Skeletal muscle satellite cell (primary cell): ENCODE results near the gene SLC22A17. TPM values are rescaled to one million over a fixed set of nuclear protein-coding genes. Genes with fewer than 3 reads are reported as not detected.

Experiments
- H3K27me3 ChIP-seq: 2 replicates; pipeline ENCODE4 v1.7.0; 2013; ENCODE audit warnings: low read length; ENCODE audit not compliant: control insufficient read depth, insufficient read depth
- H3K36me3 ChIP-seq: 2 replicates; pipeline ENCODE4 v1.7.0; 2013; ENCODE audit warnings: mild to moderate bottlenecking, control low read depth, low read length; ENCODE audit not compliant: insufficient read depth
- H3K4me1 ChIP-seq: 2 replicates; pipeline ENCODE4 v1.7.0; 2013; ENCODE audit warnings: low read length; ENCODE audit not compliant: control insufficient read depth, insufficient read depth
- H3K4me2 ChIP-seq: 2 replicates; pipeline ENCODE4 v1.7.0; 2013; ENCODE audit warnings: mild to moderate bottlenecking, low read length
- H3K4me3 ChIP-seq: 2 replicates; pipeline ENCODE4 v1.7.0; 2013; ENCODE audit warnings: low read length
- H3K9ac ChIP-seq: 2 replicates; pipeline ENCODE4 v1.7.0; 2013; ENCODE audit warnings: mild to moderate bottlenecking, low read depth, low read length, moderate library complexity
- H3K9me3 ChIP-seq: replicated peaks from 2 replicates; pipeline ENCODE4 v1.7.0; 2013; ENCODE audit warnings: mild to moderate bottlenecking, control low read depth, low read length
- small RNA-seq: library from RNA; depleted of rRNA; stranded (forward); fragments of <200 nt; gene quantifications from one replicate; pipeline ENCODE3, GENCODE V24; 2012

The SLC22A17 gene

DNA sequence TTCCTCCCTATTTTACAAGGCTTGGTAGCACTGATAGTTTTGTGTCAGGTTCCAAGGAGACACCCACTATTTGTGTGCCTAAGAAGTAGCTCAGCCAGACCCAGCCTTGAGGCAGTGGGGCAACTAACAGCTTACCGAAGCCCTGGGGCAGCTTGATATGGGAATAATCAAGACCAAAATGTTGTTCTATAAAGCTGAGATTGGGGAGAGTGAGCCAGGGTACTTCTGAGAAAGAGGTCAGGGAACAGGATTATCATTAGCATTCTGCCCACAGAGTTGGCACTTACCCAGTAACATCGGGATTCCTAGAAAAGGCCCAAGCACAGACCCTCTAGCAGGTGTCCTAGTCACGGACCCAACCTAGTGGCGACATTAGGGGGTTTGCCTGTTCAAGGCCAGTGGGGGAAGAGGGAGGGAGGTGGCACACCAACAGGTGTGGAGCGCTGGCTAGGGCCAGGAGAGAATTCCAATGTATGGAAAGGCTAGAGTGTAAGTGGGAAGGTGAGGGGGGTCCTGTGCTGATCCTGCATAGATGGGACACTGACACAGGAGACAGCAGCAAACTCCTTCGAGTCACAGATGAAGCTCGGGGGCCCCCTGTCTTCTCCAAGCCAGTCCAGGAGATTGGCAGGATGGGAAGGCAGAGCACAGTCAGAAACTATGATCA is 54.9 kb downstream of the SLC22A17 start:
- Histone ChIP-seq H3K4me2 (no peak overlapping the region), H3K36me3 (no peaks in the 10 kb centered on the region), H3K27me3 (peaks cover 14% of the 10 kb centered on the region), H3K4me1 (peaks cover 27% of the 10 kb centered on the region), H3K9me3 (no peaks in the 10 kb centered on the region), H3K4me3 (no peak overlapping the region), H3K9ac (no peak overlapping the region)

DNA sequence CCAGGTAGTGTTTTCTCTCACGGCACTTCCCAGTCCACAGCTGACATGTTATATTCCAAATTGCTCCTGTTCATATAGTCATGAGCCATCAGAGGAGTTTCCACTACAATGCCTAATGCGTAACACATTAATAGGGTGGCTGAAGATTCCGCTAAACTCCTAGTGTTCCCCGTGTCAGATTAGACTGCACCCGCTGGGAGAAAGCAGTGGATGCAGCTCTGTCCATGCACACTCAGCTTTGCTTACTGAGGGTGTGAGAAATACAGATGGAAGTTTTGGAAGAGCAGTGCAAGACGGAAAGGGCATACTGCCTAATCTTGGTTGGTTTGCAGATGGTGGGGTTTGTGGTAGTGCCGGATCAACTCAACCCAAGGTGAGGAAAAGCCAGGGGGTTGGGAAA is 55.6 kb downstream of the SLC22A17 start:
- H3K9me3 ChIP-seq, result no peaks in the 10 kb centered on the region
- H3K27me3 ChIP-seq, result peaks cover 14% of the 10 kb centered on the region
- H3K4me3 ChIP-seq, result no peak overlapping the region
- H3K36me3 ChIP-seq, result no peaks in the 10 kb centered on the region
- H3K9ac ChIP-seq, result no peak overlapping the region
- H3K4me1 ChIP-seq, result peaks cover 27% of the 10 kb centered on the region
- no peak overlapping the region for H3K4me2 ChIP-seq

Small RNA genes lying within 50 kb of the gene (small RNA-seq; reads per million reads assigned to genes)
- not detected for gene MIR208A
